Measurements from ENCODE around the gene ARMC5. TPM values are rescaled to one million over a fixed set of nuclear protein-coding genes. Genes with fewer than 3 reads are reported as not detected.

The ARMC5 gene
- total and polyA plus RNA-seq, 9 donors = 2.2 to 16.1 (median 11.0) TPM

- 72 to 81% (median 76%) methylated on average over 7 of the region's 7 CpGs for WGBS, 3 donors
- intact Hi-C loops (cut with DNase I) = no loop called here
- Histone ChIP-seq H3K36me3 (no peaks in the 10 kb centered on the region), H3K4me1 (ENCODE audit: insufficient read depth) (peaks cover 11% of the 10 kb centered on the region), H3K27me3 (no peaks in the 10 kb centered on the region), H3K4me3 (no peak overlapping the region), H3K9me3 (no peaks in the 10 kb centered on the region), H3K27ac (no peak overlapping the region)
- DNase-seq = no peak
- no peak for TF ChIP-seq EP300 (IDR thresholded peaks at IDR 0.05)
- TF ChIP-seq POLR2A (IDR thresholded peaks at IDR 0.05) = no peak
- no peak for TF ChIP-seq CTCF (IDR thresholded peaks at IDR 0.05)
These were observed 29.9 kb downstream of the ARMC5 start for GRCh38 chr16:31489298-31489564.

GRCh38 chr16:31489616-31490584 is 30.6 kb downstream of the ARMC5 start:
- no peak for TF ChIP-seq EP300 (IDR thresholded peaks at IDR 0.05)
- no peak for TF ChIP-seq CTCF (IDR thresholded peaks at IDR 0.05)
- no peak for TF ChIP-seq POLR2A (IDR thresholded peaks at IDR 0.05)
- Histone ChIP-seq H3K9me3 (no peaks in the 10 kb centered on the region), H3K4me1 (ENCODE audit: insufficient read depth) (peaks cover 11% of the 10 kb centered on the region), H3K27me3 (no peaks in the 10 kb centered on the region), H3K4me3 (no peak overlapping the region), H3K36me3 (no peaks in the 10 kb centered on the region), H3K27ac (no peak overlapping the region)
- intact Hi-C loops (cut with DNase I) = no loop called here
- 80 to 89% (median 81%) methylated on average over 21 to 22 of the region's 22 CpGs for WGBS, 3 donors
- DNase-seq = no peak

GRCh38 chr16:31491778-31492418 is 32.6 kb downstream of the ARMC5 start:
- H3K9me3 ChIP-seq = no peaks in the 10 kb centered on the region
- TF ChIP-seq EP300 (IDR thresholded peaks at IDR 0.05) (no peak), POLR2A (IDR thresholded peaks at IDR 0.05) (no peak), CTCF (IDR thresholded peaks at IDR 0.05) (no peak)
- H3K27me3 ChIP-seq = no peaks in the 10 kb centered on the region
- no peak overlapping the region for H3K4me3 ChIP-seq
- H3K4me1 ChIP-seq (ENCODE audit: insufficient read depth) = peaks cover 11% of the 10 kb centered on the region
- intact Hi-C loops (cut with DNase I) = no loop called here
- 87 to 90% (median 88%) methylated on average over 7 to 8 of the region's 8 CpGs for WGBS, 3 donors
- H3K27ac ChIP-seq = no peak overlapping the region
- no peaks in the 10 kb centered on the region for H3K36me3 ChIP-seq
- no peak for DNase-seq

GRCh38 chr16:31493506-31494125 is 34.3 kb downstream of the ARMC5 start:
- TF ChIP-seq CTCF (IDR thresholded peaks at IDR 0.05) (no peak), POLR2A (IDR thresholded peaks at IDR 0.05) (no peak), EP300 (IDR thresholded peaks at IDR 0.05) (no peak)
- Histone ChIP-seq H3K27ac (no peak overlapping the region), H3K9me3 (no peaks in the 10 kb centered on the region), H3K4me3 (no peak overlapping the region), H3K27me3 (no peaks in the 10 kb centered on the region), H3K36me3 (no peaks in the 10 kb centered on the region), H3K4me1 (ENCODE audit: insufficient read depth) (peaks cover under 1% of the 10 kb centered on the region)
- no peak for DNase-seq
- intact Hi-C loops (cut with DNase I) = no loop called here
- WGBS, 3 donors = 87 to 92% (median 88%) methylated on average over 18 of the region's 18 CpGs
